HG03139 (cell line): ENCODE data around the gene PFKFB3.

Experiments used
- ATAC-seq: cut with Tn5 transposase; IDR thresholded peaks from one replicate; pipeline ENCODE4 v1.9.1; 2021; ENCODE audit not compliant: unreplicated experiment

Gene PFKFB3

GRCh38 chr10:6219494-6219836 is 16.7 kb downstream of the PFKFB3 start:
- ATAC-seq: no peak

GRCh38 chr10:6220418-6221191 is 17.9 kb downstream of the PFKFB3 start:
- ATAC-seq: no peak

- no peak for ATAC-seq
Observed at GRCh38 chr10:6221192-6221940, 18.6 kb downstream of the PFKFB3 start.

DNA sequence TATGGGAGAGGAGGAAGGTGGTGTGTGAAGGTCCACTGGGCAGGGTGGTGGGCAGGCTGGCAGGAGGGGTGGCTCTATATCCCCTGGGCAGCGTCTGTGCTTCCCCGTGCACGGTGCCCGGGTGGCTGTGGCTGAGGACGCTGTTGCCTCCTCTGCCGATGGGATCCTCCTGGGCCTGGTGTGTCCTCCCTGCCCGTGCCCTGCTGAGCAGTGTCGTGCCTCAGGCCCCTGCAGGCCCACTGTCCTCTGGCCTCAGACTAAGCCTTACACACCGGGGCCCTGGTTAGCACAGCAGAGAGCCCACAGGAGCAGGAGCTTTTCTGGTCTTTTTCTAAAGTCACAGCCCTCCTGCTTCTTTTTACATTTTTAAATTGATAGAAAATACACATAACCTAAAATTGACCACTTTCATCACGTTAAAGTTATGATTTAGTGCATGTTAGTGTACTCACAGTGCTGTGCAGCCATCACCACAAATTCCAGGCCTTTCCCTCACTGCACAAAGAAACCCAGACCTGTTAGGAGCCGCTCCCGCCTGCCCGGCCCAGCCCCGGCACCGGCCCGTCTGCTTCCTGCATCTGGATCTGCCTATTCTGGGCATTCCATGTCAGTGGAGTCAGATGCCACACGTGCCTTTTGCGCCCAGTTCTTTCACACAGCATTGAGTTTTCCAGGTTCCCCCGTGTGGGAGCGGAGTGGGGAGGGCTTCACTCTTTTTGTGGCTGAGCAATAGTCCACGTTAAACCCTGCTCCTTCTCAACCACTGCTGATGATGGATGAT is 19.4 kb downstream of the PFKFB3 start:
- no peak for ATAC-seq

DNA sequence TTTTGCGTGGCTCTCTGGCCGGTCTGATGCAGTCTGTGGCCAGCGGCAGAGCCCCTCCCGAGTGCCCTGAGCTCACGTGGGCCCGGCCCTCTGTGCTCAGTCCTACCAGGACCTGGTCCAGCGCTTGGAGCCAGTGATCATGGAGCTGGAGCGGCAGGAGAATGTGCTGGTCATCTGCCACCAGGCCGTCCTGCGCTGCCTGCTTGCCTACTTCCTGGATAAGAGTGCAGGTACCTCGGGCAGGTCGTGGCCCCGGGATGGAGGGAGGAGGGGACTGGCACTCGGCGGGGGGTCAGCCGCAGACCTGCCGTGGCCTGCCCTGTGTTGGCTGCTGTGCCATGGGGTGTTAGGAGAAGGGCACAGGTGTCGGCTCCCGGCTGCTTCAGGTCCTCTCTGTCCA is 20.0 kb downstream of the PFKFB3 start:
- ATAC-seq: no peak

GRCh38 chr10:6223981-6224380 is 21.2 kb downstream of the PFKFB3 start:
- ATAC-seq: no peak

DNA sequence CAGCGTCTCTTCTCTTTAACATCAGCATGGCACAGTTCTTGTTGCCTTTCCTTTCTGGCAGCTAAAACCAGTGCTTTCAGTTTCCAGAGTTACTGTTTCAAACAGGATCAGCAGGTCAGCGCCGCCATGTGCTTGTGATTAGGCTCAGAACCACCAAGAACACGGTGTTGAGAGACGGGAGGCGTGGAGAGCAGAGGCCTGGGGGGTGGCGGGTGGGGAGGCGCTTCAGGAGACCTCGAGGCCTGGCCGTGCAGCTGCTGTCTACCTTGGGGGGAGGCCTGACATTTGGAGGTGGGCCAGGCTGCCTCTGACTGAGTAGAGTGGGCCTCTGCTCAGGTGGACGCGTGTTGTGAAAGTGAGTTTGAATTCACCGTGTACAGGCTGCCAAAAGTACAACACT is 22.0 kb downstream of the PFKFB3 start:
- no peak for ATAC-seq

- ATAC-seq: no peak
Observed at GRCh38 chr10:6225263-6225814, 22.6 kb downstream of the PFKFB3 start.

GRCh38 chr10:6226216-6226615 is 23.5 kb downstream of the PFKFB3 start:
- ATAC-seq: no peak

DNA sequence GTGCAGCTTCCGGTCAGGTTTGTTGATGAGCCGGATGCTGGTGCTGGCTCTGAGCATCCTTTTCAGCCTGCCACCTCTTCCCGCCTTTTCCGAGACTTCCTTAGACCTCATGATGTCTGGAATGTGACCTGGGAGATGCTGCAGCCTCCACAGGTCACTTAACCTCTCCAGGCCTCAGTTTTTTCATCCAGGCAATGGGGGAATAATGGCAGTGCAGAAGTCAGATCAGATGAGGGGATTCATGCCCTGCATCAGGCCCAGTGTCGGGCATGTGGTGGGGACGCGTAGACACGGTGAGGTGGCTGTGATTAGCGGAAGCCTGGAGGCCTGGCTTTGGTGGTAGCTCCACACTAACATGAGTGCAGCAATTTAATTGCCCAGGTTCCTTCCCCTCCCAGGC is 24.6 kb downstream of the PFKFB3 start:
- ATAC-seq: no peak

DNA sequence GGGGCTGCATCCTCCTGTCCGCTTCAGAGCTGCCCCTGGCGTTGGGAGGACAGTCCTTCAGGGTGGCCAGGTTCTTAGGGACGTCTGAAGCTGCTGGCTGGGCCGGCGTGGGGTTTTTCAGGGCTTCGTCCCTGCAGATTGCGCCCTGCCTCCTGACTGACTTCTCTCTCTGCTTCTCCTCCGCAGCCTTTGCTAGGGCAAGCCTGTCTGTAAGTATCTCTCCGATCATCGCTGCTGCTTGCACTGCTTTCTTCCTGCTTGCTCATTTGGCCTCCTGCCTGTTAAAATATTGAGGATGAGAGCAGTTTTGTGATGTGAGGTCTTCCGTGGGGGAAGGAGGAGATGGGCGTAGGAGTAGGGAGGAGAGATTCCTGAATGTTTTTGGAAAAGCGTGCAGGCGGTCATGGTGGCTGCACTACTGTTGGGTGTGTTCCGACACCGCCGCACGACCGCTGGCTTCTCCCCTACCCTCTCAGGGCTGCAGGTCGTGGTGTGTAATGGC is 25.3 kb downstream of the PFKFB3 start:
- no peak for ATAC-seq

DNA sequence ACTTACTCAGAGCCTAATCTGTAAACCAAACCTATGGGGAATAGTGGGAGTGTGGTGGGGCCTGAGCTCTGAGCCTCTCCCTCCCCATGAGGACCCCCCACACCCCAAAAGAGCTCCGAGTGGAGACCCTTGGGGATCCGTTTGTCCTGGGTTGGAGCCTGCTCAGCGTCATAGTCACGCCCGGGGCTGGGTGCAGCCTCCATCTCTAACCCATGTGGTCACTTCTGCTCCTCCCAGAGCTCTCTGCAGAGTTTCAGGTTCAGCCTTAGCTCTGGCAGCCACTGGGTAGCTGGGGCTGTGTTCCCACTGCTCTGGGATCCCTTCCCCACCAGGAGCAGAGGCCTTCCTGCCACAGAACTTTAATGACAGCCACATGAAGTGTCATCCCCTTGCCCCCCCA is 25.9 kb downstream of the PFKFB3 start:
- ATAC-seq: no peak

DNA sequence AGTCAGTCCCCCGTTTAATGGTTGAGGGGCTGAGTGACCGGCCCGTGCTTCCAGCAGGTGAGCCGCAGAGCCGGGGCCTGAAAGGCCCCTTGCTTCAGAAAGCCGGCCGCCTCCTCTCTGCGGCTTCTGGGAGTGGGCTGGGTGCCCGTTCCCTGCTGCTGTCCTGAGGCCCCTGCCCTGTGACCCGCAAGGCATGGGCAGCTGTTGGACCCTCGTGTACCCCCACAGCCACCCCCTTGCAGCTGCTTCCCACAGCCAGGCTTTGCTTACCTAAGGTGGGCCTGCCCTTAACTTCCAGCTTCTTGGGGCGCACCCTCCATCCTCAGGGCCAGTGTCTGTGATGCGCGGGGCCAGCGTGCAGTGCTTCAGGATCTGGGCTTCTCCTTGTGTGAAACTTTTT is 26.6 kb downstream of the PFKFB3 start:
- ATAC-seq: no peak

DNA sequence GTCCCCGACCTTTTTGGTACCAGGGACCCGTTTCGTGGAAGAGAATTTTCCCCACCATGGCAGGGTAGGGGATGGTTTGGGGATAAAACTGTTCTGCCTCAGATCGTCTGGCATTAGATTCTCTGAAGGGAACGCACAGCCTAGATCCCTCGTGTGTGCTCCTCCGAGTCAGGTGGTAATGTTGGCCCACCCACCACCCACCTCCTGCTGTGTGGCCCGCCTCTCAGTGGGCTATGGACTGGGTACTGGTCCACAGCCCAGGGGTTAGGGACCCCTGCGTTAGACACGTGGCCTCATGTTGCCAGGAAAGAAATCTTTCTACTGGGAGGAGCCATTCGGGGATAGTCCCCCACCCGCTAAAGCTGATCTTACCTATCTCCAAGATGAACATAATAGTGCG is 27.0 kb downstream of the PFKFB3 start:
- ATAC-seq: no peak

GRCh38 chr10:6230315-6230714 is 27.6 kb downstream of the PFKFB3 start:
- ATAC-seq: no peak

GRCh38 chr10:6231146-6231545 is 28.4 kb downstream of the PFKFB3 start:
- no peak for ATAC-seq

DNA sequence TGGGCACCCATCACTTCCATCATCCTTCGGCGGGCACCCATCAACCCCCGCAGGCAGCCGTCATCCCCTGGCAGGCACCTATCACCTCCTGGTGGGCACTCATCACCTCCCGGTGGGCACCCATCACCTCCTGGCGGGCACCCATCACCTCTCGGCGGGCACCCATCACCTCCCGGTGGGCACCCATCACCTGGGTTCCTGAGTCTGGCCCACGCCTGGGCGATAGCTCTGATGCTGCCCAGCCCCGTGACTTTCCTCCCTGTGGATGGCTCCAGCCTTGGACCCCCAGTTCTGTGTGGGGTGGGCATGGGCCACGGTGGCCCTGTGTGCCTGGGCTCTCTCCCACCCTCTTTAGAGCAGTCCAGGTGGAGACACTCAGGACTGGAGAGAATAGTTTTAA is 29.0 kb downstream of the PFKFB3 start:
- no peak for ATAC-seq

GRCh38 chr10:6232225-6232807 is 29.6 kb downstream of the PFKFB3 start:
- no peak for ATAC-seq

DNA sequence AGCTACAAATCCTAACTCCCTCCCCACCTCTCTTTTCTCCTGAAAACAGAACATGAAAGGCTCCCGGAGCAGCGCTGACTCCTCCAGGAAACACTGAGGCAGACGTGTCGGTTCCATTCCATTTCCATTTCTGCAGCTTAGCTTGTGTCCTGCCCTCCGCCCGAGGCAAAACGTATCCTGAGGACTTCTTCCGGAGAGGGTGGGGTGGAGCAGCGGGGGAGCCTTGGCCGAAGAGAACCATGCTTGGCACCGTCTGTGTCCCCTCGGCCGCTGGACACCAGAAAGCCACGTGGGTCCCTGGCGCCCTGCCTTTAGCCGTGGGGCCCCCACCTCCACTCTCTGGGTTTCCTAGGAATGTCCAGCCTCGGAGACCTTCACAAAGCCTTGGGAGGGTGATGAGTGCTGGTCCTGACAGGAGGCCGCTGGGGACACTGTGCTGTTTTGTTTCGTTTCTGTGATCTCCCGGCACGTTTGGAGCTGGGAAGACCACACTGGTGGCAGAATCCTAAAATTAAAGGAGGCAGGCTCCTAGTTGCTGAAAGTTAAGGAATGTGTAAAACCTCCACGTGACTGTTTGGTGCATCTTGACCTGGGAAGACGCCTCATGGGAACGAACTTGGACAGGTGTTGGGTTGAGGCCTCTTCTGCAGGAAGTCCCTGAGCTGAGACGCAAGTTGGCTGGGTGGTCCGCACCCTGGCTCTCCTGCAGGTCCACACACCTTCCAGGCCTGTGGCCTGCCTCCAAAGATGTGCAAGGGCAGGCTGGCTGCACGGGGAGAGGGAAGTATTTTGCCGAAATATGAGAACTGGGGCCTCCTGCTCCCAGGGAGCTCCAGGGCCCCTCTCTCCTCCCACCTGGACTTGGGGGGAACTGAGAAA is 30.4 kb downstream of the PFKFB3 start:
- ATAC-seq: no peak

- ATAC-seq: no peak
Observed at GRCh38 chr10:6233725-6234277, 31.1 kb downstream of the PFKFB3 start.
